B cell (primary cell): Measurements from ENCODE around the gene CLOCK.

ENCODE experiments used
- CTCF ChIP-seq: fragments of 200-600 bp; IDR thresholded peaks from one replicate; pipeline ENCODE4 v1.8.0; 2022; ENCODE audit warnings: antibody characterized with exemption, mild to moderate bottlenecking
- EZH2 ChIP-seq: IDR thresholded peaks from 2 replicates; pipeline ENCODE4 v1.6.1; 2012; ENCODE audit warnings: borderline replicate concordance, low read depth, mild to moderate bottlenecking, moderate library complexity, low read length; ENCODE audit not compliant: insufficient read depth, poor library complexity, severe bottlenecking

- TF ChIP-seq EZH2 (no peak), CTCF (peak; percentile 73)
These were observed 137.1 kb downstream of the CLOCK start for GRCh38 chr4:55409468-55410171.
